Mononuclear cell (primary cell): ENCODE data around the gene TBC1D2B. TPM values are rescaled to one million over a fixed set of nuclear protein-coding genes. Genes with fewer than 3 reads are reported as not detected.
"Not testable (repeated sequence)": the region's sequence is repeated elsewhere in the genome, so short reads cannot be mapped to it uniquely, and the experiment has no call there.

Experiments
- H3K27me3 ChIP-seq: 2 replicates; pipeline ENCODE4 v1.6.0; 2011; ENCODE audit warnings: low read length, control low read depth; ENCODE audit not compliant: insufficient read depth
- H3K4me1 ChIP-seq: 2 replicates; pipeline ENCODE4 v1.5.1; 2011; ENCODE audit warnings: mild to moderate bottlenecking, low read length, control low read depth; ENCODE audit not compliant: insufficient read depth
- H3K4me3 ChIP-seq: 2 replicates; pipeline ENCODE4 v1.5.1; 2011; ENCODE audit warnings: mild to moderate bottlenecking, low read length, moderate library complexity
- H3K9me3 ChIP-seq: 2 replicates; pipeline ENCODE4 v1.5.1; 2011; ENCODE audit warnings: low read depth, mild to moderate bottlenecking, control low read depth, low read length
- total RNA-seq: library from RNA; depleted of rRNA; stranded (reverse); fragments of >200 nt; gene quantifications from one replicate; pipeline ENCODE4 v1.2.3, GENCODE V29; 2012

Gene TBC1D2B
- total RNA-seq, 1 donor = 38.1 TPM

DNA sequence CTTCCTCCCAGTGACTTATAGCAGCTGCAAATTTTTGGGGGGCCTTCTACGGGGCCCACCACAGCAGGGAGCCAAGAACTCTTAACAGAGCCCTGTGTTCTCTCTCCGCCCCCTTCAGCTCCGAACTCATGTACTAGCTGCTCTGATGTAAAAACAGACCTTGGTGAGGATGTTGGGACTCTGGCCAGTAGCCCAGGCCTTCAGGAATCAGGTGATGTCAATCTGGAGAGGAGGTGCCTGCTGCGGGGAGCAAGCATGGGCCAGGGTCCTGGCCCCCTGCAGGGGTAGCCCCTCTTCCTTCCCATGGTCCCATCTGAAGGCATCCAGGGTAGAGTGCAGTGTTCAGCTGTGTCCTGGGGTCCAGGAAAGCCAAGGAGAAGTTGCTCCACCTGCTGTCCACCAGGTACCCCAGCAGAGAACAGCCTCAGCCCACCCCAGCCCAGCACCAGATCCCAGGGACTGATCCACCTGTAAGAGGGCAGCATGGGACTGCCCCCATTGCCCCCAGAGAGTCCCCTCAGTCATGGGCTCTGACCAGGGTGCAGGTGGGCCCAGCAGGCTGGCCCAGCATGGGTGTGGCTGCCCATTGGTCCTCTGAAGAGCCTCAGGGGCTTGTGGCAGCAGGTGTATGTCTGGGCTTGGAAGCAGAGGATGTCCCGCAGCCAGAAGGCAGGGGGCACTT, 126.3 kb downstream of the TBC1D2B start:
- H3K9me3 ChIP-seq, H3K4me3 ChIP-seq, H3K27me3 ChIP-seq, H3K4me1 ChIP-seq: not testable (repeated sequence)

DNA sequence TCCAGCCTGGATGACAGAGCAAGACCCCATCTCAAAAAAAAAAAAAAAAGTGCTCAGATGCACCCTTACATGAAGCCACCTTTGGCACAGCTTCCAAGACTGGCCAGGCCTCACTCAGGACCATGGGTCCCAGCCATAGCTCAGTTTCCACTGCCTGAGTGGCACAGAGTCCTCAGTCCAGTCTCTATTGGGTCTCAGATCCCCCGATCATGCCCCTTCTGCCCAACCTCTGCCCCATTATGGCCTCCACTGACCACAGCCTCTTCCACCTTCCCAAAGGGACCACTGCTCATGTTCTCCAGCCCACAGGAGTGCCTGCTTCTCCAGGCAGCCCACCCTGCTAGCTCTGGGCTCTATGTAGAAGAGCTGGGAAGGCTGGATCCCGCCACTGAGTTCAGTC, 127.0 kb downstream of the TBC1D2B start:
- H3K9me3 ChIP-seq, H3K4me3 ChIP-seq, H3K27me3 ChIP-seq, H3K4me1 ChIP-seq: not testable (repeated sequence)

DNA sequence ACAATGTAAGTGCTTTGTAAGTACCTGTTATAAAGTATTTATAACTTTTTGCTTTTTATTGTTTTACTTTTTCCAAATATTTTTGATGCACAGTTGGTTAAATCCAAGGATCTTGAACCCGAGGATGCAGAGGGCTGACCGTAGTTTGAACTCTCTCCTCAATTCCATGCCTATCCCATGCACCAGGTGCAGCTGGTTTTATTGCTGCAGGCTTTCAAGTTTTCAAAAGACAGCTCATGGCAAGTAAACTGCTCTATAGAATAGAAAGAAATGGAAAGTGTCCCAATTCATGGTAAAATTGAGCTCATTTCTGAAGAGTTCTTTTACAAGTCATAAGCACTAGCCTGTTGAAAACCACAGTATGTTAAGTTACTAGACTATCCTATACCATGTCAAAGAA, 131.9 kb downstream of the TBC1D2B start:
- H3K27me3 ChIP-seq = no peaks in the 10 kb centered on the region
- no peaks in the 10 kb centered on the region for H3K4me1 ChIP-seq
- H3K9me3 ChIP-seq = no peaks in the 10 kb centered on the region
- H3K4me3 ChIP-seq = no peak overlapping the region

Other genes starting within 250 kb of the TBC1D2B start
- gene SH2D7, start 14.8 kb upstream of the TBC1D2B start, total RNA-seq = not detected
- gene CIB2, start 53.7 kb upstream of the TBC1D2B start, total RNA-seq = 1.9 TPM
- gene IDH3A, start 71.7 kb upstream of the TBC1D2B start, total RNA-seq = 40.5 TPM
- gene ACSBG1, start 156.9 kb upstream of the TBC1D2B start, total RNA-seq = 0.52 TPM
- 22.0 TPM for gene DNAJA4, start 186.9 kb upstream of the TBC1D2B start, total RNA-seq
- 16.6 TPM for gene SKIC8, start 221.9 kb upstream of the TBC1D2B start, total RNA-seq